ENCODE measurements around the gene AOPEP.

AOPEP gene

DNA sequence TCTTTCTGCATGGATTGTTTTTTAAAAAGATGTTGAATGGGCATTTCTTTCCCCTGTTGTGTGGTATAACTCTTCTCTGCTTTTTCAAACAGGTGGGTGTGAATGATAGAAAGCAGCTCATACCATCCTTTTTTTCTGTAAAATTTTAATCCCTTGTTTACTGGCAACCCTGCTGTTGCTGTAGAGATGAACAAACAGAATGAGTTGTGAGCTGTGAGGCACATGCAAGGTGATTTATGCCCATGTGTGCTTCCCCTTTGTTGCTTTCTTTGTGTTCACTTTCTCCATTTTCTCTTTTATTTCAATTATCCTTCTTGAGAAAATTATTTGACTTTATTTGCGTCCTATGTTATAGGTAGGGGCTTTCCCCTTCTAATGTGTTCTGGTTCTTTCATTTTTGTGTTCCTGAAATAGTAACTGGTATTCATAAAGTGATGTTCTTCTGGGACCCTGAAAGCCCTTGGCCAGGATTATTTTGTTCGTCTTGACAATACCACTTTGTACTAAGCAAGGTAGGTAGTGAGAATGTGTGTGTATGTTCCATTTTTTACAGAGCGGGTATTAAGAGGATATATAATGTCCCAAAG is 79.9 kb downstream of the AOPEP start:
- H3K9me3 ChIP-seq (ENCODE audit: insufficient read depth, low read length), result no peaks in the 10 kb centered on the region; the same call in 1 of the 2 replicates
- peaks cover 9% of the 10 kb centered on the region for H3K36me3 ChIP-seq (replicated peaks; ENCODE audit: low read depth, low read length)
- no peaks in the 10 kb centered on the region for H3K27me3 ChIP-seq (ENCODE audit: low read depth, low read length)
- H3K27ac ChIP-seq (ENCODE audit: low read length), result no peak overlapping the region
- TF ChIP-seq, protein P1, sequence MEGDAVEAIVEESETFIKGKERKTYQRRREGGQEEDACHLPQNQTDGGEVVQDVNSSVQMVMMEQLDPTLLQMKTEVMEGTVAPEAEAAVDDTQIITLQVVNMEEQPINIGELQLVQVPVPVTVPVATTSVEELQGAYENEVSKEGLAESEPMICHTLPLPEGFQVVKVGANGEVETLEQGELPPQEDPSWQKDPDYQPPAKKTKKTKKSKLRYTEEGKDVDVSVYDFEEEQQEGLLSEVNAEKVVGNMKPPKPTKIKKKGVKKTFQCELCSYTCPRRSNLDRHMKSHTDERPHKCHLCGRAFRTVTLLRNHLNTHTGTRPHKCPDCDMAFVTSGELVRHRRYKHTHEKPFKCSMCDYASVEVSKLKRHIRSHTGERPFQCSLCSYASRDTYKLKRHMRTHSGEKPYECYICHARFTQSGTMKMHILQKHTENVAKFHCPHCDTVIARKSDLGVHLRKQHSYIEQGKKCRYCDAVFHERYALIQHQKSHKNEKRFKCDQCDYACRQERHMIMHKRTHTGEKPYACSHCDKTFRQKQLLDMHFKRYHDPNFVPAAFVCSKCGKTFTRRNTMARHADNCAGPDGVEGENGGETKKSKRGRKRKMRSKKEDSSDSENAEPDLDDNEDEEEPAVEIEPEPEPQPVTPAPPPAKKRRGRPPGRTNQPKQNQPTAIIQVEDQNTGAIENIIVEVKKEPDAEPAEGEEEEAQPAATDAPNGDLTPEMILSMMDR (IDR thresholded peaks at IDR 0.05; ENCODE audit: low read depth, low read length), result no peak
- no peak for TF ChIP-seq EZH2phosphoT487 (IDR thresholded peaks at IDR 0.05; ENCODE audit: low read depth)
- no peak overlapping the region for H3K9ac ChIP-seq (ENCODE audit: low read length)
- no peaks in the 10 kb centered on the region for H4K20me1 ChIP-seq (ENCODE audit: insufficient read depth, low read length)
- peak overlapping the region; percentile 28 for H3K4me2 ChIP-seq (ENCODE audit: low read length)
- H2AFZ ChIP-seq (ENCODE audit: low read depth, low read length), result no peak overlapping the region
- peaks cover 30% of the 10 kb centered on the region for H3K4me1 ChIP-seq (ENCODE audit: low read length)
- no peak overlapping the region for H3K4me3 ChIP-seq (ENCODE audit: low read length)
- no peaks in the 10 kb centered on the region for H3K79me2 ChIP-seq (ENCODE audit: low read length)

DNA sequence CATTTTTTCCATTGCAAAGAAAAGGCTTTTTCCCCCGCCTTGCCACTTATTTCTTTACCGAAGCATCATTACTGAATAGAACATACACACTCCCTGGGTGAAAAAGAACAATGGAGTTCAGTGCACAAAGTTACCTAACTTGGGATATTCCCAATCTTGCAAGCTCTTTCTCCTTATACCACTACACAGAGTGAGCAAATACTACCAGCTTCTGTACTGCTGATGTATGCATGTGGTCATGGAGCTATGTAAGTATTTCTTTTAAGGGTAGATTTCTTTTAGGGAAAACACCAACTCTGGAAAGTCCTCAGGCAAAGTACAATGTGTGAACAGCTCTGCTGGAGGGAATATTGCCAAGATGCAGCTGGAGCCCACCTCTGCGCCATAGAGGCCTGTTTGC is 81.1 kb downstream of the AOPEP start:
- Histone ChIP-seq H3K9ac (ENCODE audit: low read length) (no peak overlapping the region), H3K4me2 (ENCODE audit: low read length) (no peak overlapping the region), H3K9me3 (ENCODE audit: insufficient read depth, low read length) (no peaks in the 10 kb centered on the region; the same call in 1 of the 2 replicates), H3K36me3 (replicated peaks; ENCODE audit: low read depth, low read length) (peaks cover 9% of the 10 kb centered on the region), H3K27ac (ENCODE audit: low read length) (no peak overlapping the region), H3K4me3 (ENCODE audit: low read length) (no peak overlapping the region), H3K79me2 (ENCODE audit: low read length) (no peaks in the 10 kb centered on the region), H4K20me1 (ENCODE audit: insufficient read depth, low read length) (no peaks in the 10 kb centered on the region), H3K27me3 (ENCODE audit: low read depth, low read length) (no peaks in the 10 kb centered on the region), H2AFZ (ENCODE audit: low read depth, low read length) (no peak overlapping the region), H3K4me1 (ENCODE audit: low read length) (peaks cover 32% of the 10 kb centered on the region)
- no peak for TF ChIP-seq EZH2phosphoT487 (IDR thresholded peaks at IDR 0.05; ENCODE audit: low read depth)
- TF ChIP-seq, protein P1 (IDR thresholded peaks at IDR 0.05; ENCODE audit: low read depth, low read length), result no peak

DNA sequence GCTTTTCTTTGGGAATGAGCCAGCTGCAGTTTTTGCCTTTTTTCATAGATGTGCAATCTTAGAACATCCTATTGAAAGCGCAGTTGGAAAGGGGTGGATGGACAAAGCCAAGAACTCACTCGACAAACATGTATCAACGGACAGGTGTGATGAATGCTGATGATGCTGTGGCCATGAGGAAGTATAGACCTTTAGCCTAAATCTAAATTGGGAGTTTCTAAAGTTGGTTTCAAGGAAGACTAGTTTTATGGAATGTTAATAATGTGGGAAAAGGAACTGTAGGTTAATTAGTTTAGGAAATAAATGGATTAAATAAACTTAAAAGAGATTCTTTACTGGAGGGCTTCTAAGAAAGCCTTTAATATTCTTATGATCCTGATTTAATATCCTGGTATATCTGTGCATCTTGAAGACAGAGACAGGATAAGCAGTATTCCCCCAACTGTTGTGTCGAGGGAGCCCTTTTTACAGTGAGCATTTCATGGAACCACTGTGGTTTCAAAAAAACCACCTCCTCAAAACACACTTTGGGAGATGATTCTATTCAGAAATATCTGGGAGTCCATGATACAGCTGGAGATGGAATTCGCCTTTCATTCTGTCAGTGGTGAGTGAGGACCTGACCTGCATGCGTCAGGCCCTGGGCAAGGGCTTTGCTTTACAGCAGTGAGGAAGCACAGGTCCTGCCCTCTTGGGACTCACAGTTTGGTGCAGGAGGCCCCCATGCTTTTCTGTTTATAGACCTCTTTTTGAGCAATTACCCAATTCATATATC is 82.6 kb downstream of the AOPEP start:
- Histone ChIP-seq H3K4me2 (ENCODE audit: low read length) (no peak overlapping the region), H4K20me1 (ENCODE audit: insufficient read depth, low read length) (no peaks in the 10 kb centered on the region), H2AFZ (ENCODE audit: low read depth, low read length) (no peak overlapping the region), H3K9ac (ENCODE audit: low read length) (no peak overlapping the region), H3K36me3 (replicated peaks; ENCODE audit: low read depth, low read length) (peaks cover 9% of the 10 kb centered on the region), H3K4me1 (ENCODE audit: low read length) (peaks cover 26% of the 10 kb centered on the region), H3K27me3 (ENCODE audit: low read depth, low read length) (no peaks in the 10 kb centered on the region), H3K79me2 (ENCODE audit: low read length) (no peaks in the 10 kb centered on the region), H3K9me3 (ENCODE audit: insufficient read depth, low read length) (no peaks in the 10 kb centered on the region), H3K4me3 (ENCODE audit: low read length) (no peak overlapping the region), H3K27ac (ENCODE audit: low read length) (no peak overlapping the region)
- no peak for TF ChIP-seq EZH2phosphoT487 (IDR thresholded peaks at IDR 0.05; ENCODE audit: low read depth)
- TF ChIP-seq, protein P1 (IDR thresholded peaks at IDR 0.05; ENCODE audit: low read depth, low read length), result no peak

DNA sequence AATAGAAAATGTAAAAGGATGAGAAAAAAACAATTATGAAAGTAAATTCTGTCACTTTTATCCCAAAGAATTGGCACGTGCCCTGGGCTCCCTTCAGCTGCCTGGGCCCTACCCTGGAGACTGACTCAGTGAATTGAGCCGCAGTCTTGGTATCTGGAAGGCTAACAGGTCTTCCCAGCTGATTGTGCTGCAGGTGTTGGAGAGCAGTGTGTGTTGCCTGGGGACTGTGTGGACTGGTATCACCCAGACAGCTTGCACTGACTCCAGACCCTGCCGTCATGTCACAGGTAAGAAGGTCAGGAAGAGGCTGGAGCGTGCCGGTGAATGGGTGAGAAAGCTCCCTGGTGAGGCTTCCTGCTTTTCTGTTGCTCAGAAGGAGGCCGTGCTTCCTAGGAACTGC is 83.3 kb downstream of the AOPEP start:
- Histone ChIP-seq H3K79me2 (ENCODE audit: low read length) (no peaks in the 10 kb centered on the region), H3K36me3 (replicated peaks; ENCODE audit: low read depth, low read length) (peaks cover 6% of the 10 kb centered on the region), H3K9me3 (ENCODE audit: insufficient read depth, low read length) (no peaks in the 10 kb centered on the region), H2AFZ (ENCODE audit: low read depth, low read length) (no peak overlapping the region), H3K4me1 (ENCODE audit: low read length) (peaks cover 26% of the 10 kb centered on the region), H3K4me2 (ENCODE audit: low read length) (no peak overlapping the region), H4K20me1 (ENCODE audit: insufficient read depth, low read length) (no peaks in the 10 kb centered on the region), H3K9ac (ENCODE audit: low read length) (no peak overlapping the region), H3K4me3 (ENCODE audit: low read length) (no peak overlapping the region), H3K27me3 (ENCODE audit: low read depth, low read length) (no peaks in the 10 kb centered on the region), H3K27ac (ENCODE audit: low read length) (no peak overlapping the region)
- TF ChIP-seq, protein P1 (IDR thresholded peaks at IDR 0.05; ENCODE audit: low read depth, low read length), result no peak
- no peak for TF ChIP-seq EZH2phosphoT487 (IDR thresholded peaks at IDR 0.05; ENCODE audit: low read depth)

All from OCI-LY3 (cell line).